Right hindlimb (tissue), 1 donor: ENCODE results near the gene BPHL.
"Not testable (repeated sequence)": the region's sequence is repeated elsewhere in the genome, so short reads cannot be mapped to it uniquely, and the experiment has no call there.

Experiments
- DNase-seq: peaks from one replicate; pipeline ENCODE4 v3.0.0-alpha.2; 2018

Gene BPHL

GRCh38 chr6:3124667-3125066, 6.2 kb downstream of the BPHL start:
- no peak for DNase-seq

- DNase-seq = no peak
Measured at GRCh38 chr6:3125815-3126214, 7.3 kb downstream of the BPHL start.

GRCh38 chr6:3128356-3129108, 10.0 kb downstream of the BPHL start:
- DNase-seq = peak; percentile 55

DNA sequence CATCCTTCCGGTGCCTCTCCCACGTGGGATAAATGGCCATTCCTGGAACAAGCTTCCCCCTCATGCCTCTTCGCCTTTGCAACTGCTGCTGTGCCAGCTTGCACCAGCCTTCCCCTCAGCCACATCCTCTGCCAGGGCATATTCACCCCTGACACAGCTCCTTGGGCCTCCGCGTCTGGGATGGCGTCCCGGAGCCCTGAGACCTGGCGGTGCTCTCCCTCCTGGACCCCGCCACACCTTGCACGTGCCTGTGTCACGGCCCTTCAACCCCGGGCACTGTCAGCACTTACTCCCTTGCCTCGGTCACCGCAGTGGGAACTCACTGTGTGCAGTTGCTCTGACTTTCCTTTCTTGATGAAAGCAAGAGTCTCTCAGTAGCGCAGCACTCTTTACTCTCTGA, 13.2 kb downstream of the BPHL start:
- DNase-seq = no peak

- DNase-seq = no peak
Measured at GRCh38 chr6:3133515-3133914, 15.0 kb downstream of the BPHL start.

DNA sequence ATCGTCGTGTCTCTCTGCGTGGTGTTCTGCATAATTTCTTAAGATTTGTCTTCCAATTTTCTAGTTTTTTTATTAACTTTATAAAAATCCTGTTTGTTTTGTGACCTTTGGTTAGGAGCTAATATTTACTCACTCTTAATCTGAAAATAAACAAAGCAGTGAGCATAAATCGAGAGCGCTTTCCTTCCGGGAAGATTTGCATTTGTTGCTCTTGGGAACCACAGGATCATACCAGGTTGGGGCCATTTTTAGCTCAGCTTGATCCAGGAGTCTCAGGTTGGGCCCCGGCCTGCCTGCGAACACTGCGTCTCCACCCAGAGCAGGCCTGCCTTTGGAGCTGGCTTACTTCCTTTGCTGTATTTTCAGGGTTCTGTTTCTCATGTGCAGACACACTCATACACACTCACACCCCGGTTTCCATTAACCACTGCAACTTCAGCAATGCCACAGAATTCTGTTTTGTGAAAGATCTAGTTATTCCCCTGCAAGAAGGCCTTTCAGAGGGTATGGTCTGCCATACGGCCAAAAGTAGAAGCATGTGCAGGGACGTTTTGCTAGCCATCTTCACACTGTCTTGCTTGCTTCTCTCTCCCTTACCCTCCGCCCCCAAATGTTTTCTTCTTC, 17.3 kb downstream of the BPHL start:
- DNase-seq = no peak

- DNase-seq = no peak
Measured at GRCh38 chr6:3136292-3137011, 17.9 kb downstream of the BPHL start.

- no peak for DNase-seq
Measured at GRCh38 chr6:3137057-3137777, 18.7 kb downstream of the BPHL start.

GRCh38 chr6:3137873-3138272, 19.4 kb downstream of the BPHL start:
- DNase-seq = not testable (repeated sequence)

GRCh38 chr6:3138341-3138740, 19.8 kb downstream of the BPHL start:
- no peak for DNase-seq

DNA sequence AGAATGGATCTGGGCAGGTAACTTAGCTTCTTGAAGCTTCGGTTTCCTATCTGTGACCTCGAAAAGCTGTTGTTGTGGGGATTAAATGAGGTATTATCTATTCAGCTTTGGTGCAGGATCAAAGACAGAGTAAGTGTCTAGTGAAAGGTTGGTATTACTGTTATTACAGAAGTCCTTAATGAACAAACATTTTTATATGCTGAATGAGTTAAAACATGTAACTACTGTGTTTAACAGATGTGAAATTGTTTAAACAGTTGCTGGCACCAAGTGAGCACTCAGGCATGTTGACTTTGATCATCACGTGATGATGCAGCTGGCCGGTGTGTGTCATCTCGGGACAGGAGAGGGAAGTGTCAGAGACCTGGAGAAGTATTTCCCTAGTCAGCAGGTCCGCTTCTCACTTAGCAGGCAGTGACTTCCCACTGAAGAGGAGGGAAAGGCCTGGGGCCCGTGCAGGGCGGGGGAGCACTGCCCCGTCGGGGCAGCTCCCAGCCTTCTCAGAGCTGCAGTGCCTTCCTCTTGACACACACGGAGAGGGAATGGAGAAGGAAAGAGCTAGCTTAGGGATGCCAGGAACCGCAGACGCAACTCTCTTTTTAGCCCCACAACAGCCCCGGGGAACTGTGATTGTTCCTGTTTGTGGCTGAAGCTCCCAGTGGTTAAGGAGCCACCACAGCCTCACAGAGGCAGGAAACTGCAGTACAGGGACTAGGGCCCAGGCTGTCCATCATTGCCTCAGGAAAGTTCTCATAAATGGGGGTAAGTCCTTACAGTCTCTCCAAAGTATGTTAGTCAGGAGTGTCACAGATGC, 20.8 kb downstream of the BPHL start:
- peak; percentile 58 for DNase-seq

GRCh38 chr6:3140201-3140600, 21.7 kb downstream of the BPHL start:
- DNase-seq = no peak

DNA sequence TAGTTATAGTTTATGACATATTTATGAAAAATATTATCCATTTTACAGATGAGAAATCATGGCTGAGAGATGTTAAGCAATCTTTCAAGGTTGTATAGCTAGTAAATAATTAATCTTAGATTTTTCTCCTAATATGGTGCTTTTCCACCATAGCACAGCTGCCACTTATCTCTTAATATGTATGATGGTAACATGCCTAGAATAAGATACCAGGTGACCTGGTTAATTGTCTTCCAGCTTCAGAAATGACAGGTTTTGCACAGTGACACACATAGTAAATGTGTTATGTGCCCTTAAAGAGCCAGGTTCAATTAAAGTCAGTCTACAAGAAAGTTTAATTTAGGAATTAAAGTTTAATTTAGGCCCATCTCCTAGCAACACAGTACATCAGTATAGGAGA, 24.0 kb downstream of the BPHL start:
- no peak for DNase-seq

GRCh38 chr6:3143158-3143557, 24.6 kb downstream of the BPHL start:
- no peak for DNase-seq

- DNase-seq = no peak
Measured at GRCh38 chr6:3144571-3144970, 26.1 kb downstream of the BPHL start.

GRCh38 chr6:3147914-3148757, 29.6 kb downstream of the BPHL start:
- DNase-seq = no peak

GRCh38 chr6:3151691-3152090, 33.2 kb downstream of the BPHL start:
- peak; percentile 64 for DNase-seq

GRCh38 chr6:3152689-3153088, 34.2 kb downstream of the BPHL start:
- DNase-seq = no peak

DNA sequence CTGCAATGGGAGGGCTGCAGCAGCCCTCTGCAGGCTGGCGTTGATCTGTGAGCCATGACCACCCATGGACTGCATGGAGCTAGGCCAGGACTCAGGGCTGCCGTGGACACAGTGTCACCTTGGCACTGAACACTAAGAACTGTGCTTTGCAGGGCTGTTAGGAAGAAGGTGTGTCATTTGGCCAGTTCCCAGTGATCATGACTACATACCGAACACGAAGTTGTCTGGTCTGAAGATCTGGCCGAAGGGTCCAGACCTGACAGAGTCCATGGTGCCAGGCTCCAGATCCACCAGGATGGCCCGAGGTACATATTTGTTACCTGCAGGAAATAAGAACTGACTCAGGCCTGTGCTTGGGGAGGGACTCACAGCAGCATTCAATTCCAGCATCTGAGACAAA, 36.9 kb downstream of the BPHL start:
- not testable (repeated sequence) for DNase-seq

- peak; percentile 64 for DNase-seq
Measured at GRCh38 chr6:3156184-3157130, 37.9 kb downstream of the BPHL start.
